Mammary epithelial cell (primary cell): Measurements from ENCODE around the gene BAHCC1.

Experiments used
- CTCF ChIP-seq, 2 donors: IDR thresholded peaks in 1 of 2; conservative IDR thresholded peaks in 1 of 2; 2 replicates each; pipeline ENCODE4 v1.5.1; 2011 to 2012; ENCODE audit warnings: inconsistent platforms in 2 of 2, low read length in 2 of 2, mild to moderate bottlenecking in 2 of 2, control low read depth in 1 of 2, low read depth in 1 of 2; ENCODE audit not compliant: insufficient read depth in 1 of 2; ENCODE audit errors: extremely low read depth in 1 of 2
- EZH2 ChIP-seq: IDR thresholded peaks from 2 replicates; pipeline ENCODE4 v1.6.1; 2012; ENCODE audit warnings: low read length, inconsistent platforms, borderline replicate concordance

GRCh38 chr17:81419886-81420768, 24.9 kb downstream of the BAHCC1 start:
- TF ChIP-seq CTCF (conservative IDR thresholded peaks at IDR 0.05 in 1 of 2, IDR thresholded peaks at IDR 0.05 in 1 of 2; ENCODE audit: extremely low read depth in 1 of 2, insufficient read depth in 1 of 2, low read depth in 1 of 2, low read length in 2 of 2): no peak
- TF ChIP-seq EZH2: no peak
